ENCODE results near the gene RNASET2.

The RNASET2 gene

GRCh38 chr6:166969390-166970002 lies 13.1 kb upstream of the RNASET2 start:
- no peak for DNase-seq (ENCODE audit: low spot score)

- DNase-seq (ENCODE audit: low spot score): no peak
These were observed 9.9 kb upstream of the RNASET2 start for GRCh38 chr6:166966268-166966667.

GRCh38 chr6:166960609-166960978 lies 4.2 kb upstream of the RNASET2 start:
- no peak for DNase-seq (ENCODE audit: low spot score)

- DNase-seq (ENCODE audit: low spot score): no peak
These were observed 3.7 kb upstream of the RNASET2 start for GRCh38 chr6:166959911-166960608.

- no peak for DNase-seq (ENCODE audit: low spot score)
These were observed 2.8 kb upstream of the RNASET2 start for GRCh38 chr6:166958926-166959861.

- DNase-seq (ENCODE audit: low spot score): no peak
These were observed 1.4 kb upstream of the RNASET2 start for GRCh38 chr6:166957805-166958076.

- DNase-seq (ENCODE audit: low spot score): peak; percentile 68
These were observed 896 bp upstream of the RNASET2 start for GRCh38 chr6:166957087-166957804.

- peak; percentile 52 for DNase-seq (ENCODE audit: low spot score)
These were observed 396 bp downstream of the RNASET2 start for GRCh38 chr6:166955865-166956443.

- peak; percentile 66 for DNase-seq (ENCODE audit: low spot score)
These were observed 1.1 kb downstream of the RNASET2 start for GRCh38 chr6:166955121-166955864.

GRCh38 chr6:166954118-166954713 lies 2.1 kb downstream of the RNASET2 start:
- no peak for DNase-seq (ENCODE audit: low spot score)

GRCh38 chr6:166952567-166953486 lies 3.5 kb downstream of the RNASET2 start:
- no peak for DNase-seq (ENCODE audit: low spot score)

GRCh38 chr6:166952121-166952520 lies 4.2 kb downstream of the RNASET2 start:
- no peak for DNase-seq (ENCODE audit: low spot score)

- DNase-seq (ENCODE audit: low spot score): no peak
These were observed 4.7 kb downstream of the RNASET2 start for GRCh38 chr6:166951670-166952060.

GRCh38 chr6:166950892-166951669 lies 5.3 kb downstream of the RNASET2 start:
- DNase-seq (ENCODE audit: low spot score): peak; percentile 70

GRCh38 chr6:166950443-166950821 lies 5.9 kb downstream of the RNASET2 start:
- DNase-seq (ENCODE audit: low spot score): no peak

- DNase-seq (ENCODE audit: low spot score): no peak
These were observed 6.6 kb downstream of the RNASET2 start for GRCh38 chr6:166949528-166950442.

- DNase-seq (ENCODE audit: low spot score): peak; percentile 45
These were observed 7.6 kb downstream of the RNASET2 start for GRCh38 chr6:166948724-166949123.

GRCh38 chr6:166947251-166947650 lies 9.1 kb downstream of the RNASET2 start:
- DNase-seq (ENCODE audit: low spot score): no peak

All from HuH-7 (cell line).